Skeletal muscle tissue (tissue), 4 donors: ENCODE measurements around the gene LYPD6B. TPM values are rescaled to one million over a fixed set of nuclear protein-coding genes. Genes with fewer than 3 reads are reported as not detected.

Source experiments
- H3K27ac ChIP-seq: one replicate; pipeline ENCODE4 v1.7.0; 2013; ENCODE audit warnings: mild to moderate bottlenecking, low read depth, low read length, inconsistent platforms
- H3K27me3 ChIP-seq, 3 donors: one replicate each; pipeline ENCODE4 v1.7.0; 2013; ENCODE audit warnings: low read length in 3 of 3; ENCODE audit not compliant: control insufficient read depth in 3 of 3, insufficient read depth in 3 of 3
- H3K36me3 ChIP-seq, 3 donors: one replicate each; pipeline ENCODE4 v1.7.0; 2013; ENCODE audit warnings: low read length in 3 of 3; ENCODE audit not compliant: control insufficient read depth in 3 of 3, insufficient read depth in 3 of 3
- H3K4me1 ChIP-seq, 3 donors: one replicate each; pipeline ENCODE4 v1.7.0; 2013; ENCODE audit warnings: low read length in 3 of 3, mild to moderate bottlenecking in 3 of 3; ENCODE audit not compliant: control insufficient read depth in 3 of 3, insufficient read depth in 3 of 3
- H3K4me3 ChIP-seq, 3 donors: one replicate each; pipeline ENCODE4 v1.7.0; 2013; ENCODE audit warnings: low read length in 3 of 3
- H3K9ac ChIP-seq, 3 donors: one replicate each; pipeline ENCODE4 v1.7.0; 2013; ENCODE audit warnings: low read length in 3 of 3, mild to moderate bottlenecking in 3 of 3, moderate library complexity in 2 of 3, low read depth in 1 of 3
- H3K9me3 ChIP-seq, 3 donors: one replicate each; pipeline ENCODE4 v1.7.0; 2013; ENCODE audit warnings: low read length in 3 of 3; ENCODE audit not compliant: control insufficient read depth in 3 of 3
- total RNA-seq: library from RNA; depleted of rRNA; stranded (reverse); fragments of >200 nt; gene quantifications from one replicate; pipeline ENCODE4 v1.2.3, GENCODE V29; 2014
- donor health status: Osteomylitis.

The LYPD6B gene
- total RNA-seq, 1 donor from 2014 or later = 0.52 TPM

DNA sequence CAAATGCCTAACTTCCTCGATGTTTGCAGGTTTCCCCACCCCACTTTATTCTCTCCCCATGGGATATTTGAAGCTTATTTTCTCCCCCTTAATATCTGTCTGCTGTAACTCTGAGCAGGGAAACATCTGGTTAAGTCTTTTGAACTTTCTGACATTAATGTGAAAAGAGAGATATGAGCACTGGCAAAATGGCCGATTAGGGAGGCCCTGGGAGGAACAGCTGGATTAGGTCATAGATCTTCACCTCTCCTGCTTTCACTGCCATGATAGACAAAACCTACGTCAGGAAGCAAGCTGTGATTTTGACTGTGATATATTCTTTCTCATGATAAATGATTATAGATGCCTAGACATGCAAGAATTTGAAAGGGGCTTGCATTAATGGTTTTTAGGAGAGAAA lies 43.6 kb downstream of the LYPD6B start:
- Histone ChIP-seq H3K9me3 (no peaks in the 10 kb centered on the region), H3K36me3 (no peaks in the 10 kb centered on the region), H3K27ac (no peak overlapping the region), H3K4me3 (no peak overlapping the region), H3K4me1 (no peaks in the 10 kb centered on the region), H3K27me3 (no peaks in the 10 kb centered on the region), H3K9ac (no peak overlapping the region)

DNA sequence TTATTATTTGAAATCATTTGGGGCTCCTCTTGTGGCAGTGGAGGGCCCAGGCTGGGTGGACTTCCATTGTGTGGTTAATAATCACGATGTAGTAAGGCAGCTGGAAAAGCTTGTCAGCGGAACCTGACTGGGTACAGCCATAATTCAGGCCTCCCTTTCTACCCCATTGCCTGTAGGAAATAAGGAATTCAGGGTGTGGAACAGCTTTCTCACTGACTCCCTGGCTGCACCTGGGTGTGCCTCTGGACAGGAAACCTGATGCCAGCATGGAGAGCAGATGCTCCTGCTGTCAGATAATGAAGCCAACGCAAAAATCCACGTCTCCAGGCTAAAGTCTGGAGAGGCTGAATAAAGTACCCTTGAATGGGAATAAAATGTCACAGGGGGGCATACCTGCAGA lies 44.2 kb downstream of the LYPD6B start:
- Histone ChIP-seq H3K9ac (no peak overlapping the region), H3K36me3 (no peaks in the 10 kb centered on the region), H3K4me3 (no peak overlapping the region), H3K9me3 (no peaks in the 10 kb centered on the region), H3K27me3 (no peaks in the 10 kb centered on the region), H3K27ac (no peak overlapping the region), H3K4me1 (no peaks in the 10 kb centered on the region)

DNA sequence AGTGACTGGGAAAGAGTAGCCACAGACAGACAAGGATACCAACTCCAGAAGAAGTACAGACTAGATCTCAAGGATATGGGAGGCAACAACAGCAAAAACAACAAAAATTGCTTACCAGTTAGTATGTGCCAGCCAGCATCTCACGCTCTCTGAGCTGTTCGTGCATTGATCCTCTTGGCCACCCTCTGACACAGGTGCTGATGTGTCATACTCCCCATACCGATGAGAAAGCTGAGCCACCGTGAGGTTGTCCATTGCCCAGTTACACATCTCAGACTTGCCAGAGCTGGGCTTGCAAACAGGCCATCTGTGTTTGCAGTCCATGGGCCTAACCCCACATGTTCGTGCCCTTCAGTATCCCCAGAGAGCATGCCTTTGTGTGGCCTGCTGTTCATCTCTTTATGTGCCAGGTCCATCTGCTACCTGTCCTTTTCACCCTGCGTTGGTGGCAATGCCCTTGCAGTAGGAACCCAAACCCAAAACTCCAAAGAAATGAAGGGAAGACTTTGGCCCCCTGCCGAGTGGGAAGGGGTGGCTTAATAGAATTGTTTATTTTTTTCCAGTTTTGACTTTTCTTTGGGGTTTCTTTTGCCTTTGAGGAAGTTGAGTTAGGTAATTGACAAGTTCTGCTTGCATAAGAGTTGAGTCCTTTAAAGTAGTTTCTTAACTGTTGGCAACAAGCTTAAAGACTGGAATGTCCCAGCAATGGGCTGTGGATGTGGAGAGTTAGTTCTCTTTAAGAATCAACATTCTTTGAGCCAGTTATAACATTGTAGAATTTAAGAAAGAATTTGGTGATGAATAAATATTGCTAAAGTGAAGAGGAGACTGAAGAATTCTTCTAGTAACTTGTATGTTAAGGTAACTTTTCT lies 46.7 kb downstream of the LYPD6B start:
- no peak overlapping the region for H3K4me3 ChIP-seq
- no peaks in the 10 kb centered on the region for H3K9me3 ChIP-seq
- no peaks in the 10 kb centered on the region for H3K36me3 ChIP-seq
- no peak overlapping the region for H3K27ac ChIP-seq
- no peak overlapping the region for H3K9ac ChIP-seq
- H3K4me1 ChIP-seq = no peaks in the 10 kb centered on the region
- H3K27me3 ChIP-seq = no peaks in the 10 kb centered on the region

DNA sequence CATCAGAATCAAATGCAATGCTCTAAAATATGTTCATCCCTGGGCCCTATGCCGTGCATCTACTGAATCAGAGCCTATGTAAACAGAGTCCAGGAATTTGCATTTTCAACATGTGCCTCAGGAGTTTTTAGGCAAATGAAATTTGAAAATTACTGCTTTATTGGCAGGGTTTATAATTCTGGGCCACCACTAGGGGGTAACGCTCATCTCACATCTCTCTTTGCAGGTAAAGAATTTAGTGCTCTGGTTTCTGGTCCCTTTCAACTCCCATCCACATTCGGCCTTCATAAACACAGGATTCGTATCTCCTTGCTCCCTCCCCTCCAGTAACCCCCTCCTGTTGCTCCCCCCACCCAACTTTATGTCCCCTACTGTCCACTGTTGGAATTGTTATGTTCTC lies 49.3 kb downstream of the LYPD6B start:
- no peak overlapping the region for H3K9ac ChIP-seq
- no peak overlapping the region for H3K27ac ChIP-seq
- no peaks in the 10 kb centered on the region for H3K4me1 ChIP-seq
- no peak overlapping the region for H3K4me3 ChIP-seq
- H3K36me3 ChIP-seq = no peaks in the 10 kb centered on the region
- no peaks in the 10 kb centered on the region for H3K9me3 ChIP-seq
- no peaks in the 10 kb centered on the region for H3K27me3 ChIP-seq

DNA sequence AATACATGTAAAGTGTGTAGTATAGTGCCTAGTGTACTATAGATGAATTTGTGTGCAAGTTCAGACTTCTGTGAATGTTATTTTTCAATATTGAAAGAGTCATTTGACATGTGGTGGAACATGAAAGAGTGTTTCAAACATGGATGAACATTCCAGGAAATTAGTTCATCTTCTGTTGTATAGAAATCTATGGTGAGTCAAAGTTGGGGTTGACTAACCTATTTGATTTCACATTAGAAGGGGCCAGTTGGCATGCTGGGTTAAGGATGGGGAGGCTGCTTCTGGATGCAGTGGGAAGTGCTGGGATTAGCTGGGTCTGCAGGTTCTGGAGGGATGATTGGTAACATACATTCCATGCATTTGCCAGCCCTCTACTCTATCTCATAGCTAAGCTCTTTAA lies 50.6 kb downstream of the LYPD6B start:
- no peaks in the 10 kb centered on the region for H3K27me3 ChIP-seq
- H3K9ac ChIP-seq = no peak overlapping the region
- no peak overlapping the region for H3K27ac ChIP-seq
- no peaks in the 10 kb centered on the region for H3K9me3 ChIP-seq
- H3K36me3 ChIP-seq = no peaks in the 10 kb centered on the region
- no peaks in the 10 kb centered on the region for H3K4me1 ChIP-seq
- H3K4me3 ChIP-seq = no peak overlapping the region

DNA sequence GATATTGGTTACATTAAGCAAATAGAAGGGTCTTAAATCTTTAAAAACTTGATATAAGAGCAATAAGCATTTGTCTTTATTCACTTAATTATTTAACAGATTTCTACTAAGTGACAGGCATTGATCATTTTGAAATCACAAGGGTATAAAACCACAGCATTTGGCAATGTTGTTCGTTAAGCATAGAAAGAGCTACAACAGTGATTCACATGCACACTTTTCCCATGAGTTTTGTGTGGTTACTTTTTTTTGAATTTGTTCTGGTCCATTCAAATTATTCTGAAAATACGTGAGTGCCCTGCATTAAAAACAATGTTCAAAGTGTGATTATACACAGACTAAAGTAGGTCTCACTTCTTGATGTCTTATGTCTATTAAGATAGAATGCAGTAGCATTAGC lies 52.2 kb downstream of the LYPD6B start:
- no peaks in the 10 kb centered on the region for H3K9me3 ChIP-seq
- H3K4me3 ChIP-seq = no peak overlapping the region
- H3K4me1 ChIP-seq = no peaks in the 10 kb centered on the region
- H3K36me3 ChIP-seq = no peaks in the 10 kb centered on the region
- H3K9ac ChIP-seq = no peak overlapping the region
- H3K27me3 ChIP-seq = no peaks in the 10 kb centered on the region
- H3K27ac ChIP-seq = no peak overlapping the region

- Histone ChIP-seq H3K9me3 (no peaks in the 10 kb centered on the region), H3K4me3 (no peak overlapping the region), H3K36me3 (no peaks in the 10 kb centered on the region), H3K27ac (no peak overlapping the region), H3K4me1 (no peaks in the 10 kb centered on the region), H3K9ac (no peak overlapping the region), H3K27me3 (no peaks in the 10 kb centered on the region)
Measured at GRCh38 chr2:149093579-149093978, 55.1 kb downstream of the LYPD6B start.

GRCh38 chr2:149094217-149095015 lies 55.9 kb downstream of the LYPD6B start:
- H3K27ac ChIP-seq = no peak overlapping the region
- H3K4me1 ChIP-seq = no peaks in the 10 kb centered on the region
- no peaks in the 10 kb centered on the region for H3K9me3 ChIP-seq
- no peak overlapping the region for H3K4me3 ChIP-seq
- no peak overlapping the region for H3K9ac ChIP-seq
- H3K36me3 ChIP-seq = no peaks in the 10 kb centered on the region
- H3K27me3 ChIP-seq = no peaks in the 10 kb centered on the region

GRCh38 chr2:149098701-149099100 lies 60.2 kb downstream of the LYPD6B start:
- no peaks in the 10 kb centered on the region for H3K27me3 ChIP-seq

GRCh38 chr2:149099298-149099697 lies 60.8 kb downstream of the LYPD6B start:
- no peaks in the 10 kb centered on the region for H3K36me3 ChIP-seq
- H3K4me3 ChIP-seq = no peak overlapping the region
- no peaks in the 10 kb centered on the region for H3K9me3 ChIP-seq
- no peak overlapping the region for H3K27ac ChIP-seq
- no peaks in the 10 kb centered on the region for H3K4me1 ChIP-seq
- no peak overlapping the region for H3K9ac ChIP-seq
- no peaks in the 10 kb centered on the region for H3K27me3 ChIP-seq

More at GRCh38 chr2:149098701-149099100, 60.2 kb downstream of the LYPD6B start:
- Histone ChIP-seq H3K9ac (no peak overlapping the region), H3K27ac (no peak overlapping the region), H3K4me1 (no peaks in the 10 kb centered on the region), H3K9me3 (no peaks in the 10 kb centered on the region), H3K36me3 (no peaks in the 10 kb centered on the region), H3K4me3 (no peak overlapping the region)
